NCI-H1105 (cell line): ENCODE measurements around the gene LPCAT3.
"Not testable (repeated sequence)": the region's sequence is repeated elsewhere in the genome, so short reads cannot be mapped to it uniquely, and the experiment has no call there.

Experiments used
- DNase-seq: peaks from one replicate; lab custom pipeline; 2025; lab: John Stamatoyannopoulos, UW

The LPCAT3 gene

GRCh38 chr12:7037411-7037810, 19.1 kb upstream of the LPCAT3 start:
- DNase-seq, result not testable (repeated sequence)

GRCh38 chr12:7035463-7035862, 17.2 kb upstream of the LPCAT3 start:
- DNase-seq, result no peak

GRCh38 chr12:7034464-7034863, 16.2 kb upstream of the LPCAT3 start:
- DNase-seq, result no peak

GRCh38 chr12:7032990-7033389, 14.7 kb upstream of the LPCAT3 start:
- no peak for DNase-seq

GRCh38 chr12:7031306-7031705, 13.0 kb upstream of the LPCAT3 start:
- no peak for DNase-seq

GRCh38 chr12:7026854-7027253, 8.6 kb upstream of the LPCAT3 start:
- no peak for DNase-seq

- DNase-seq, result no peak
Observed at GRCh38 chr12:7023114-7023513, 4.8 kb upstream of the LPCAT3 start.

- DNase-seq, result no peak
Observed at GRCh38 chr12:7021956-7022355, 3.7 kb upstream of the LPCAT3 start.

GRCh38 chr12:7019043-7019569, 830 bp upstream of the LPCAT3 start:
- no peak for DNase-seq

GRCh38 chr12:7017870-7018349, 366 bp downstream of the LPCAT3 start:
- DNase-seq, result no peak

- DNase-seq, result no peak
Observed at GRCh38 chr12:7016958-7017571, 1.2 kb downstream of the LPCAT3 start.

GRCh38 chr12:7015555-7016370, 2.5 kb downstream of the LPCAT3 start:
- DNase-seq, result no peak

GRCh38 chr12:7013101-7013500, 5.2 kb downstream of the LPCAT3 start:
- no peak for DNase-seq

GRCh38 chr12:7012024-7012607, 6.2 kb downstream of the LPCAT3 start:
- no peak for DNase-seq

GRCh38 chr12:7011398-7011797, 6.9 kb downstream of the LPCAT3 start:
- DNase-seq, result not testable (repeated sequence)

GRCh38 chr12:7009512-7009911, 8.8 kb downstream of the LPCAT3 start:
- no peak for DNase-seq

- DNase-seq, result no peak
Observed at GRCh38 chr12:7008864-7009263, 9.4 kb downstream of the LPCAT3 start.

- no peak for DNase-seq
Observed at GRCh38 chr12:7006639-7007038, 11.6 kb downstream of the LPCAT3 start.

GRCh38 chr12:7005311-7005710, 13.0 kb downstream of the LPCAT3 start:
- DNase-seq, result no peak

- DNase-seq, result no peak
Observed at GRCh38 chr12:7004840-7005239, 13.4 kb downstream of the LPCAT3 start.

- no peak for DNase-seq
Observed at GRCh38 chr12:7004287-7004803, 13.9 kb downstream of the LPCAT3 start.

GRCh38 chr12:7001921-7002591, 16.2 kb downstream of the LPCAT3 start:
- DNase-seq, result no peak
